ENCODE results near the gene TBCK. TPM values are rescaled to one million over a fixed set of nuclear protein-coding genes. Genes with fewer than 3 reads are reported as not detected.

Gene TBCK
- total RNA-seq, 1 donor from 2014 or later: 25.8 TPM

- no peaks in the 10 kb centered on the region for H4K20me1 ChIP-seq (ENCODE audit: insufficient read depth, low read length)
- no peaks in the 10 kb centered on the region for H3K36me3 Mint-ChIP-seq (ENCODE audit: low read depth, unreplicated experiment)
- no peak overlapping the region for H3K27ac Mint-ChIP-seq (ENCODE audit: unreplicated experiment)
- no peak overlapping the region for H3K4me2 ChIP-seq (ENCODE audit: low read length)
- H3K79me2 ChIP-seq (ENCODE audit: insufficient read depth, low read length): no peaks in the 10 kb centered on the region
- H3K9ac ChIP-seq (ENCODE audit: low read length): no peak overlapping the region
- H3K4me1 Mint-ChIP-seq (ENCODE audit: low read depth, unreplicated experiment): no peaks in the 10 kb centered on the region
- no peak for FAIRE-seq
- no peaks in the 10 kb centered on the region for H3K36me3 ChIP-seq (ENCODE audit: insufficient read depth, low read length)
- no peak overlapping the region for H3K4me3 ChIP-seq (ENCODE audit: insufficient read depth, low read depth, low read length)
- H3K27me3 Mint-ChIP-seq (ENCODE audit: low read depth, unreplicated experiment): no peaks in the 10 kb centered on the region
- no peak for TF ChIP-seq EZH2 (IDR thresholded peaks at IDR 0.05; ENCODE audit: insufficient read depth, low read length)
- TF ChIP-seq, protein P1, sequence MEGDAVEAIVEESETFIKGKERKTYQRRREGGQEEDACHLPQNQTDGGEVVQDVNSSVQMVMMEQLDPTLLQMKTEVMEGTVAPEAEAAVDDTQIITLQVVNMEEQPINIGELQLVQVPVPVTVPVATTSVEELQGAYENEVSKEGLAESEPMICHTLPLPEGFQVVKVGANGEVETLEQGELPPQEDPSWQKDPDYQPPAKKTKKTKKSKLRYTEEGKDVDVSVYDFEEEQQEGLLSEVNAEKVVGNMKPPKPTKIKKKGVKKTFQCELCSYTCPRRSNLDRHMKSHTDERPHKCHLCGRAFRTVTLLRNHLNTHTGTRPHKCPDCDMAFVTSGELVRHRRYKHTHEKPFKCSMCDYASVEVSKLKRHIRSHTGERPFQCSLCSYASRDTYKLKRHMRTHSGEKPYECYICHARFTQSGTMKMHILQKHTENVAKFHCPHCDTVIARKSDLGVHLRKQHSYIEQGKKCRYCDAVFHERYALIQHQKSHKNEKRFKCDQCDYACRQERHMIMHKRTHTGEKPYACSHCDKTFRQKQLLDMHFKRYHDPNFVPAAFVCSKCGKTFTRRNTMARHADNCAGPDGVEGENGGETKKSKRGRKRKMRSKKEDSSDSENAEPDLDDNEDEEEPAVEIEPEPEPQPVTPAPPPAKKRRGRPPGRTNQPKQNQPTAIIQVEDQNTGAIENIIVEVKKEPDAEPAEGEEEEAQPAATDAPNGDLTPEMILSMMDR (IDR thresholded peaks at IDR 0.05; ENCODE audit: insufficient read depth, low read depth, low read length): no peak
- DNase-seq (ENCODE audit: low read depth): no peak
- no peak overlapping the region for H3K4me3 Mint-ChIP-seq (ENCODE audit: unreplicated experiment)
- H2AFZ ChIP-seq (ENCODE audit: low read depth, low read length): no peak overlapping the region
- no peaks in the 10 kb centered on the region for H3K27me3 ChIP-seq (ENCODE audit: insufficient read depth, low read length)
- no peaks in the 10 kb centered on the region for H3K9me3 ChIP-seq (ENCODE audit: insufficient read depth, low read depth, low read length)
- peaks cover 2% of the 10 kb centered on the region for H3K9me3 Mint-ChIP-seq (ENCODE audit: unreplicated experiment)
- H3K4me1 ChIP-seq (ENCODE audit: insufficient read depth, low read length): peaks cover 3% of the 10 kb centered on the region
- no peak overlapping the region for H3K27ac ChIP-seq (ENCODE audit: low read depth, low read length)
These were observed 39.2 kb upstream of the TBCK start for GRCh38 chr4:106355193-106355592.

GRCh38 chr4:106353786-106354185 is 37.8 kb upstream of the TBCK start:
- Mint-ChIP-seq H3K4me1 (ENCODE audit: low read depth, unreplicated experiment) (no peaks in the 10 kb centered on the region), H3K27ac (ENCODE audit: unreplicated experiment) (no peak overlapping the region), H3K4me3 (ENCODE audit: unreplicated experiment) (no peak overlapping the region), H3K27me3 (ENCODE audit: low read depth, unreplicated experiment) (no peaks in the 10 kb centered on the region), H3K9me3 (ENCODE audit: unreplicated experiment) (peaks cover 2% of the 10 kb centered on the region), H3K36me3 (ENCODE audit: low read depth, unreplicated experiment) (peaks cover under 1% of the 10 kb centered on the region)
- Histone ChIP-seq H2AFZ (ENCODE audit: low read depth, low read length) (no peak overlapping the region), H3K4me3 (ENCODE audit: insufficient read depth, low read depth, low read length) (no peak overlapping the region), H3K9me3 (ENCODE audit: insufficient read depth, low read depth, low read length) (no peaks in the 10 kb centered on the region), H3K4me2 (ENCODE audit: low read length) (no peak overlapping the region), H3K4me1 (ENCODE audit: insufficient read depth, low read length) (peaks cover 3% of the 10 kb centered on the region), H4K20me1 (ENCODE audit: insufficient read depth, low read length) (no peaks in the 10 kb centered on the region), H3K36me3 (ENCODE audit: insufficient read depth, low read length) (peaks cover under 1% of the 10 kb centered on the region), H3K9ac (ENCODE audit: low read length) (no peak overlapping the region), H3K27ac (ENCODE audit: low read depth, low read length) (no peak overlapping the region), H3K79me2 (ENCODE audit: insufficient read depth, low read length) (no peaks in the 10 kb centered on the region), H3K27me3 (ENCODE audit: insufficient read depth, low read length) (no peaks in the 10 kb centered on the region)
- FAIRE-seq (no peak), DNase-seq (ENCODE audit: low read depth) (no peak)
- TF ChIP-seq EZH2 (IDR thresholded peaks at IDR 0.05; ENCODE audit: insufficient read depth, low read length): no peak
- TF ChIP-seq, protein P1 (IDR thresholded peaks at IDR 0.05; ENCODE audit: insufficient read depth, low read depth, low read length): no peak

DNA sequence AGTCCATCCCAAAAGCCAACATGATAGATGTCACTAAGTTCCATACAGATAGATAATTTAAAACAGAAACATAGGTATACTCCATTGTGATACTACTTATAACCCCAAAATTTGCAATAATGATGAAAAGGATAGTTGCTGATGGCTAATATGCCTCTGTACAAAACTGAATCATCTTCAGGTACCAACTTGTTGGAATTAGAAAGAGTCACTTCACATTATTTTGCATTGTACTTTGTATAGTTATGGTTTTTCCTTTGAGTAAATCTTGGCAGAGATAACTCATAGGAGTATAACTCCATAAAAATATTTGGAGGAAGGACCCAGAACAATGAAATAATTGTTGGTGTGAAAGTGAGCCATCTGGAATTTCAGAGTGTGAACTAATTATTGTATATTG is 35.0 kb upstream of the TBCK start:
- Histone ChIP-seq H3K27me3 (ENCODE audit: insufficient read depth, low read length) (no peaks in the 10 kb centered on the region), H3K36me3 (ENCODE audit: insufficient read depth, low read length) (peaks cover 13% of the 10 kb centered on the region), H3K4me2 (ENCODE audit: low read length) (no peak overlapping the region), H3K27ac (ENCODE audit: low read depth, low read length) (no peak overlapping the region), H3K9ac (ENCODE audit: low read length) (no peak overlapping the region), H3K4me1 (ENCODE audit: insufficient read depth, low read length) (peaks cover 3% of the 10 kb centered on the region), H4K20me1 (ENCODE audit: insufficient read depth, low read length) (no peaks in the 10 kb centered on the region), H2AFZ (ENCODE audit: low read depth, low read length) (no peak overlapping the region), H3K79me2 (ENCODE audit: insufficient read depth, low read length) (no peaks in the 10 kb centered on the region), H3K9me3 (ENCODE audit: insufficient read depth, low read depth, low read length) (no peaks in the 10 kb centered on the region), H3K4me3 (ENCODE audit: insufficient read depth, low read depth, low read length) (no peak overlapping the region)
- DNase-seq (ENCODE audit: low read depth) (no peak), FAIRE-seq (no peak)
- Mint-ChIP-seq H3K4me3 (ENCODE audit: unreplicated experiment) (no peak overlapping the region), H3K4me1 (ENCODE audit: low read depth, unreplicated experiment) (no peaks in the 10 kb centered on the region), H3K36me3 (ENCODE audit: low read depth, unreplicated experiment) (peaks cover 3% of the 10 kb centered on the region), H3K9me3 (ENCODE audit: unreplicated experiment) (peaks cover 2% of the 10 kb centered on the region), H3K27me3 (ENCODE audit: low read depth, unreplicated experiment) (no peaks in the 10 kb centered on the region), H3K27ac (ENCODE audit: unreplicated experiment) (no peak overlapping the region)
- no peak for TF ChIP-seq EZH2 (IDR thresholded peaks at IDR 0.05; ENCODE audit: insufficient read depth, low read length)
- TF ChIP-seq, protein P1 (IDR thresholded peaks at IDR 0.05; ENCODE audit: insufficient read depth, low read depth, low read length): no peak

Data from astrocyte (in vitro differentiated cells and primary cell).